Lung microvascular endothelial cell (primary cell): Measurements from ENCODE around the gene ECPAS. TPM values are rescaled to one million over a fixed set of nuclear protein-coding genes. Genes with fewer than 3 reads are reported as not detected.
"Not testable (repeated sequence)": the region's sequence is repeated elsewhere in the genome, so short reads cannot be mapped to it uniquely, and the experiment has no call there.

Experiments used
- DNase-seq, 2 donors: peaks; one replicate each; pipeline versions ENCODE4 v3.0.0 to v3.0.0-alpha.2; 2010; ENCODE audit warnings: low read depth in 2 of 2
- total RNA-seq: library from RNA; depleted of rRNA; stranded (reverse); fragments of >200 nt; gene quantifications from 2 replicates; pipeline ENCODE4 v1.2.1, GENCODE V29; 2014

Gene ECPAS
- total RNA-seq, 1 donor from 2014 or later, result 69.8 TPM

GRCh38 chr9:111413996-111414395, 70.2 kb downstream of the ECPAS start:
- peak; percentile 21 to 55 for DNase-seq

- peak in 1 of 2 donors; percentile 59 for DNase-seq
Observed at GRCh38 chr9:111412280-111412679, 71.9 kb downstream of the ECPAS start.

GRCh38 chr9:111411266-111411665, 72.9 kb downstream of the ECPAS start:
- DNase-seq, result no peak

- no peak for DNase-seq
Observed at GRCh38 chr9:111407813-111408212, 76.4 kb downstream of the ECPAS start.

GRCh38 chr9:111405701-111406100, 78.5 kb downstream of the ECPAS start:
- DNase-seq, result no peak

- DNase-seq, result not testable (repeated sequence)
Observed at GRCh38 chr9:111401486-111401885, 82.7 kb downstream of the ECPAS start.

GRCh38 chr9:111400564-111400898, 83.7 kb downstream of the ECPAS start:
- DNase-seq, result no peak

- DNase-seq, result peak; percentile 13 to 20
Observed at GRCh38 chr9:111399772-111400563, 84.2 kb downstream of the ECPAS start.

GRCh38 chr9:111399211-111399739, 84.9 kb downstream of the ECPAS start:
- no peak for DNase-seq

GRCh38 chr9:111393971-111394370, 90.2 kb downstream of the ECPAS start:
- no peak for DNase-seq

- no peak for DNase-seq
Observed at GRCh38 chr9:111389406-111389805, 94.8 kb downstream of the ECPAS start.

- no peak for DNase-seq
Observed at GRCh38 chr9:111386386-111386785, 97.8 kb downstream of the ECPAS start.

GRCh38 chr9:111381006-111381405, 103.2 kb downstream of the ECPAS start:
- no peak for DNase-seq

GRCh38 chr9:111375817-111376564, 108.2 kb downstream of the ECPAS start:
- DNase-seq, result no peak

- DNase-seq, result no peak
Observed at GRCh38 chr9:111375062-111375461, 109.1 kb downstream of the ECPAS start.

GRCh38 chr9:111372297-111372696, 111.9 kb downstream of the ECPAS start:
- DNase-seq, result no peak

GRCh38 chr9:111366978-111367377, 117.2 kb downstream of the ECPAS start:
- no peak for DNase-seq

GRCh38 chr9:111362526-111362925, 121.7 kb downstream of the ECPAS start:
- no peak for DNase-seq

GRCh38 chr9:111360881-111361280, 123.3 kb downstream of the ECPAS start:
- no peak for DNase-seq

- DNase-seq, result peak in 1 of 2 donors; percentile 81
Observed at GRCh38 chr9:111356481-111357244, 127.5 kb downstream of the ECPAS start.

- DNase-seq, result no peak
Observed at GRCh38 chr9:111352545-111352944, 131.6 kb downstream of the ECPAS start.

- no peak for DNase-seq
Observed at GRCh38 chr9:111350556-111350955, 133.6 kb downstream of the ECPAS start.
